Neuronal stem cell (in vitro differentiated cells): Measurements from ENCODE around the gene TSSC4.

ENCODE experiments used
- DNase-seq: peaks from one replicate; pipeline ENCODE4 v3.0.0-alpha.2; 2013; ENCODE audit warnings: low spot score
- H2AFZ ChIP-seq: one replicate; pipeline ENCODE4 v1.6.1; 2013; ENCODE audit warnings: mild to moderate bottlenecking, low read length, inconsistent platforms
- H2AK5ac ChIP-seq: 2 replicates; pipeline ENCODE4 v1.6.1; 2013; ENCODE audit warnings: low read depth, mild to moderate bottlenecking, inconsistent platforms, low read length, moderate library complexity, mixed read lengths
- H2BK120ac ChIP-seq: 2 replicates; pipeline ENCODE4 v1.6.1; 2013; ENCODE audit warnings: low read depth, mild to moderate bottlenecking, inconsistent platforms, low read length, moderate library complexity, mixed read lengths
- H2BK12ac ChIP-seq: one replicate; pipeline ENCODE4 v1.6.1; 2013; ENCODE audit warnings: low read length, inconsistent platforms
- H2BK15ac ChIP-seq: 2 replicates; pipeline ENCODE4 v1.6.1; 2013; ENCODE audit warnings: mild to moderate bottlenecking, low read length, inconsistent platforms, mixed read lengths
- H2BK5ac ChIP-seq: one replicate; pipeline ENCODE4 v1.6.1; 2013; ENCODE audit warnings: inconsistent platforms, mild to moderate bottlenecking, low read length, moderate library complexity
- H3K14ac ChIP-seq: one replicate; pipeline ENCODE4 v1.6.1; 2013; ENCODE audit warnings: low read length, inconsistent platforms
- H3K18ac ChIP-seq: 2 replicates; pipeline ENCODE4 v1.6.1; 2013; ENCODE audit warnings: low read length, inconsistent platforms
- H3K23ac ChIP-seq: 2 replicates; pipeline ENCODE4 v1.6.1; 2013; ENCODE audit warnings: low read depth, mild to moderate bottlenecking, mixed read lengths, low read length, inconsistent platforms; ENCODE audit not compliant: poor library complexity
- H3K27ac ChIP-seq: replicated peaks from 3 replicates; pipeline ENCODE4 v1.5.1; 2013; ENCODE audit warnings: low read length, inconsistent platforms
- H3K27me3 ChIP-seq, 3 experiments: 2 replicates each; pipeline ENCODE4 v1.6.1; 2013; ENCODE audit warnings: low read length in 3 of 3, mild to moderate bottlenecking in 2 of 3, inconsistent platforms in 1 of 3, low read depth in 1 of 3, mixed read lengths in 1 of 3, moderate library complexity in 1 of 3; ENCODE audit not compliant: control insufficient read depth in 3 of 3, insufficient read depth in 3 of 3
- H3K36me3 ChIP-seq, 2 donors: replicated peaks in 1 of 2; 2 replicates each; pipeline ENCODE4 v1.6.1; 2013; ENCODE audit warnings: low read length in 2 of 2; ENCODE audit not compliant: control insufficient read depth in 2 of 2, insufficient read depth in 2 of 2
- H3K4ac ChIP-seq: 2 replicates; pipeline ENCODE4 v1.6.1; 2013; ENCODE audit warnings: inconsistent platforms, mild to moderate bottlenecking, low read length, moderate library complexity
- H3K4me1 ChIP-seq, 2 donors: 1 replicate in 1 of 2; 2 replicates in 1 of 2; pipeline ENCODE4 v1.6.1; 2013; ENCODE audit warnings: low read length in 2 of 2, low read depth in 1 of 2; ENCODE audit not compliant: control insufficient read depth in 2 of 2, insufficient read depth in 1 of 2
- H3K4me2 ChIP-seq: one replicate; pipeline ENCODE4 v1.6.1; 2013; ENCODE audit warnings: mild to moderate bottlenecking, low read length, inconsistent platforms; ENCODE audit not compliant: insufficient read depth, poor library complexity, severe bottlenecking
- H3K4me3 ChIP-seq, 2 donors: 2 replicates each; pipeline ENCODE4 v1.5.1; 2013; ENCODE audit warnings: low read length in 2 of 2, mild to moderate bottlenecking in 2 of 2, inconsistent platforms in 1 of 2, moderate library complexity in 1 of 2
- H3K79me1 ChIP-seq: one replicate; pipeline ENCODE4 v1.6.1; 2013; ENCODE audit warnings: low read depth, mild to moderate bottlenecking, inconsistent platforms, low read length, moderate library complexity
- H3K9ac ChIP-seq: one replicate; pipeline ENCODE4 v1.6.1; 2013; ENCODE audit warnings: mild to moderate bottlenecking, low read depth, low read length, inconsistent platforms; ENCODE audit not compliant: poor library complexity
- H3K9me3 ChIP-seq, 2 donors: replicated peaks in 1 of 2; 2 replicates each; pipeline versions ENCODE3 to v1.6.1; 2013; ENCODE audit warnings: low read length in 2 of 2, mild to moderate bottlenecking in 2 of 2, inconsistent platforms in 1 of 2, low read depth in 1 of 2, mixed read lengths in 1 of 2, moderate library complexity in 1 of 2; ENCODE audit not compliant: control insufficient read depth in 2 of 2, insufficient read depth in 1 of 2
- H4K8ac ChIP-seq: one replicate; pipeline ENCODE4 v1.6.1; 2013; ENCODE audit warnings: low read depth, mild to moderate bottlenecking, inconsistent platforms, low read length, moderate library complexity
- H4K91ac ChIP-seq: one replicate; pipeline ENCODE4 v1.6.1; 2013; ENCODE audit warnings: low read length, low read depth, mild to moderate bottlenecking, inconsistent platforms; ENCODE audit not compliant: poor library complexity
- WGBS, 2 donors: extraction: QIAGEN DNeasy Blood & Tissue Kit; methylation state at CpG; one replicate each; pipeline ENCODE4 v1.1.7; 2013; ENCODE audit warnings: missing lambda C conversion rate in 2 of 2, mixed read lengths in 1 of 2; ENCODE audit not compliant: insufficient read length in 2 of 2, insufficient replicate concordance in 1 of 2; ENCODE audit errors: extremely low coverage in 2 of 2; 5-methylcytosine and 5-hydroxymethylcytosine counted together

Gene TSSC4

DNA sequence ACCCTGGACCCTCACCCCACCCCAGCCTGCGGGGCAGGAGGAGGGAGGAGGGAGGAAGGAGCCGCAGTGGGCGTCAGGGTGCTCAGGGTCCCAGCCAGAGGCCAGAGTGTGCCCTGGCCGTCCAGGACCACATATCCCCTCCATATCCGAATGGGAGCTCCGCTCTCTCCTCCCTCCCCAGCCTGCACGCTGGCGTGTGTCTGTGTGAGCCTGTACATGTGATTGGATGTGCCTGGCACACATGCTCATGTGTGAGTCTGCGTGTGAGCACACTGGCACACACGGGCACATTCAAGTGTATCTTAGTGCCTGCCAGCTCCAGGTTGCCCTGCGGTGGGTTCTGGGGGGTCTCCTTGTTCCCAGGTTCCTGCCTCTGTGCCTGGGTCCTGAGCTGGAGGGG, 8.1 kb downstream of the TSSC4 start:
- H2BK12ac ChIP-seq, result no peak overlapping the region
- no peak overlapping the region for H4K8ac ChIP-seq
- peak overlapping the region; percentile 85 for H3K18ac ChIP-seq
- H2BK5ac ChIP-seq, result peak overlapping the region; percentile 53
- no peak overlapping the region for H3K27ac ChIP-seq
- H3K79me1 ChIP-seq, result no peaks in the 10 kb centered on the region
- H3K4ac ChIP-seq, result peak overlapping the region; percentile 97
- H3K27me3 ChIP-seq, result no peaks in the 10 kb centered on the region
- peak overlapping the region; percentile 94 for H2BK15ac ChIP-seq
- H2AK5ac ChIP-seq, result peak overlapping the region; percentile 94
- peaks cover 4% of the 10 kb centered on the region in 2 donors for H3K36me3 ChIP-seq
- whole genome bisulfite sequencing, 2 donors, result no CpG with 5 or more reads among the region's 11 CpGs
- peak overlapping the region; percentile 88 for H2AFZ ChIP-seq
- peak overlapping the region; percentile 24 for H2BK120ac ChIP-seq
- peak overlapping the region; percentile 78 for H3K9ac ChIP-seq
- no peak overlapping the region for H3K4me3 ChIP-seq
- H3K14ac ChIP-seq, result no peak overlapping the region
- H3K4me2 ChIP-seq, result no peak overlapping the region
- DNase-seq, result no peak
- H3K23ac ChIP-seq, result peak overlapping the region; percentile 80
- H3K9me3 ChIP-seq, result no peaks in the 10 kb centered on the region
- H3K4me1 ChIP-seq, result peaks cover 0 to 9% of the 10 kb centered on the region in 2 donors
- no peak overlapping the region for H4K91ac ChIP-seq

DNA sequence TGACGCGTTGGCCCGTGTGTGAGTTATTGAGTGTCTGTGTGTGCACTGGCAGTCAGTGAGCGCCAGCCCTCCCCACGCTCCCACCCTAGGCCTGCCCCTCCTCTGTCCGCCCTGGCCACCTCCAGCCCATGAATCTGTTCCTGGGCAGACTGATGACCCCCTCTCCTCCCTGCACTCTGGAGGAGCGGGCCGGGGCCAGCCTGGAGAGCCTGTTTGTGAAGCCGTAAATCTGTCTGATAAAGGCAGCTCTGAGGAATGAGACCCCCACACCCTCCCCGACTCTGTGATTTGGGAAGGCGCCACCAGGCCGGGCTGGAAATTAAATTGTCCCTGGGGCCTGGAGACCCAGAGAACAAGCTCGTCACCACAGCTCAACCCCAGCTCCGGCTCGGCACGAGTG, 8.6 kb downstream of the TSSC4 start:
- H3K27ac ChIP-seq, result no peak overlapping the region
- WGBS, 2 donors, result no CpG with 5 or more reads among the region's 16 CpGs
- H3K4me1 ChIP-seq, result peaks cover 0 to 9% of the 10 kb centered on the region in 2 donors

GRCh38 chr11:2409611-2410468, 9.3 kb downstream of the TSSC4 start:
- Histone ChIP-seq H3K27ac (no peak overlapping the region), H3K18ac (peak overlapping the region; percentile 48), H4K8ac (no peak overlapping the region), H3K27me3 (no peaks in the 10 kb centered on the region), H3K4me1 (peaks cover 0 to 9% of the 10 kb centered on the region in 2 donors), H3K23ac (peak overlapping the region; percentile 65), H3K4me2 (no peak overlapping the region), H2BK12ac (peak overlapping the region; percentile 41), H2BK5ac (peak overlapping the region; percentile 39), H3K79me1 (no peaks in the 10 kb centered on the region), H2AFZ (peak overlapping the region; percentile 88), H2BK120ac (no peak overlapping the region), H4K91ac (peak overlapping the region; percentile 85), H2BK15ac (peak overlapping the region; percentile 81), H3K9me3 (no peaks in the 10 kb centered on the region), H3K4ac (no peak overlapping the region), H3K9ac (no peak overlapping the region), H2AK5ac (peak overlapping the region; percentile 84), H3K36me3 (no peaks in the 10 kb centered on the region), H3K14ac (peak overlapping the region; percentile 82), H3K4me3 (no peak overlapping the region)
- no CpG with 5 or more reads among the region's 42 CpGs for WGBS, 2 donors
- no peak for DNase-seq

More for the DNA sequence above, 8.6 kb downstream of the TSSC4 start:
- no peaks in the 10 kb centered on the region for H3K9me3 ChIP-seq
- H2BK5ac ChIP-seq, result peak overlapping the region; percentile 53
- H3K23ac ChIP-seq, result peak overlapping the region; percentile 65
- H2AFZ ChIP-seq, result peak overlapping the region; percentile 88
- H3K4me3 ChIP-seq, result no peak overlapping the region
- no peak overlapping the region for H4K8ac ChIP-seq
- no peak overlapping the region for H3K18ac ChIP-seq
- H2BK120ac ChIP-seq, result peak overlapping the region; percentile 24
- H2AK5ac ChIP-seq, result peak overlapping the region; percentile 94
- peak overlapping the region; percentile 82 for H3K14ac ChIP-seq
- H3K4ac ChIP-seq, result no peak overlapping the region
- peak overlapping the region; percentile 85 for H4K91ac ChIP-seq
- peak overlapping the region; percentile 38 for H3K9ac ChIP-seq
- no peaks in the 10 kb centered on the region for H3K27me3 ChIP-seq
- peak overlapping the region; percentile 94 for H2BK15ac ChIP-seq
- H3K79me1 ChIP-seq, result no peaks in the 10 kb centered on the region
- no peak for DNase-seq
- no peak overlapping the region for H2BK12ac ChIP-seq
- H3K4me2 ChIP-seq, result no peak overlapping the region
- H3K36me3 ChIP-seq, result no peaks in the 10 kb centered on the region

- H3K18ac ChIP-seq, result peak overlapping the region; percentile 38
- H3K27me3 ChIP-seq, result no peaks in the 10 kb centered on the region
- H3K27ac ChIP-seq, result no peak overlapping the region
- H2AFZ ChIP-seq, result peak overlapping the region; percentile 88
- peak overlapping the region; percentile 98 for H2BK15ac ChIP-seq
- no peaks in the 10 kb centered on the region for H3K79me1 ChIP-seq
- peak overlapping the region; percentile 43 for H4K91ac ChIP-seq
- H2AK5ac ChIP-seq, result peak overlapping the region; percentile 84
- no peak overlapping the region for H3K9ac ChIP-seq
- no peak overlapping the region for H3K4ac ChIP-seq
- H3K4me2 ChIP-seq, result no peak overlapping the region
- no peaks in the 10 kb centered on the region for H3K9me3 ChIP-seq
- H2BK12ac ChIP-seq, result peak overlapping the region; percentile 94
- H3K14ac ChIP-seq, result no peak overlapping the region
- DNase-seq, result no peak
- peaks cover 0 to 9% of the 10 kb centered on the region in 2 donors for H3K4me1 ChIP-seq
- no peaks in the 10 kb centered on the region for H3K36me3 ChIP-seq
- WGBS, 2 donors, result no CpG with 5 or more reads among the region's 9 CpGs
- peak overlapping the region; percentile 87 for H2BK5ac ChIP-seq
- H3K4me3 ChIP-seq, result no peak overlapping the region
- H4K8ac ChIP-seq, result peak overlapping the region; percentile 43
- no peak overlapping the region for H3K23ac ChIP-seq
- H2BK120ac ChIP-seq, result no peak overlapping the region
Measured at GRCh38 chr11:2410616-2411015, 10.1 kb downstream of the TSSC4 start.
